Stomach (tissue), 9 donors: ENCODE data around the gene FGF5. TPM values are rescaled to one million over a fixed set of nuclear protein-coding genes. Genes with fewer than 3 reads are reported as not detected.

Experiments used
- DNase-seq, 2 donors: peaks; one replicate each; pipeline versions ENCODE4 v3.0.0 to v3.0.0-alpha.2; 2013 to 2019
- H3K27ac ChIP-seq, 5 donors: fragments of 200-600 bp in 4 of 5; sonication (generic) in 4 of 5; one replicate each; pipeline ENCODE4 v1.5.1; 2013 to 2019; ENCODE audit warnings: mild to moderate bottlenecking in 1 of 5, moderate library complexity in 1 of 5
- H3K27me3 ChIP-seq, 3 donors: fragments of 200-600 bp; sonication (generic); one replicate each; pipeline ENCODE4 v1.5.1; 2017 to 2019; ENCODE audit warnings: mixed run types in 1 of 3
- H3K36me3 ChIP-seq, 4 donors: fragments of 200-600 bp; sonication (generic); 1 replicate in 3 of 4; 2 replicates in 1 of 4; pipeline ENCODE4 v1.5.1; 2016 to 2019
- H3K4me1 ChIP-seq, 4 donors: fragments of 200-600 bp; sonication (generic); one replicate each; pipeline ENCODE4 v1.5.1; 2016 to 2019
- H3K4me3 ChIP-seq, 4 donors: fragments of 200-600 bp; sonication (generic) in 3 of 4; one replicate each; pipeline ENCODE4 v1.5.1; 2016 to 2019; ENCODE audit warnings: mild to moderate bottlenecking in 1 of 4
- H3K9me3 ChIP-seq, 4 donors: fragments of 200-600 bp; sonication (generic); one replicate each; pipeline ENCODE4 v1.5.1; 2016 to 2019
- CTCF ChIP-seq, 7 experiments: fragments of 450-650 bp in 4 of 7; fragments of 200-600 bp in 3 of 7; sonication (generic) in 3 of 7; IDR thresholded peaks; one replicate each; pipeline ENCODE4 v1.5.1; 2016 to 2019; ENCODE audit warnings: antibody characterized with exemption in 7 of 7, control low read depth in 2 of 7, mild to moderate bottlenecking in 1 of 7
- EP300 ChIP-seq: sonication (generic); formaldehyde crosslinking; IDR thresholded peaks from one replicate; pipeline ENCODE4 v1.6.1; 2017; ENCODE audit warnings: antibody characterized with exemption
- POLR2A ChIP-seq, 4 donors: fragments of 450-650 bp; IDR thresholded peaks; one replicate each; pipeline ENCODE4 v1.6.1; 2016; ENCODE audit warnings: antibody characterized with exemption in 4 of 4, control low read depth in 2 of 4, mild to moderate bottlenecking in 1 of 4, moderate library complexity in 1 of 4
- POLR2AphosphoS5 ChIP-seq, 3 donors: sonication (generic); formaldehyde crosslinking; IDR thresholded peaks; one replicate each; pipeline ENCODE4 v1.6.1; 2016; ENCODE audit warnings: antibody characterized with exemption in 3 of 3
- WGBS, 5 donors: extraction: QIAGEN DNeasy Blood & Tissue Kit in 3 of 5; methylation state at CpG; one replicate each; pipeline versions ENCODE4 v1.1.5 to v1.1.7; 2013 to 2018; 5-methylcytosine and 5-hydroxymethylcytosine counted together
- intact Hi-C: fragments of 100-400 bp; cut with DNase I; formaldehyde crosslinking; loops from one replicate; pipeline ENCODE4 v1.15.1; 2023; ENCODE audit warnings: low total_unique reads
- polyA plus RNA-seq, 3 donors: library from polyadenylated mRNA; stranded (reverse); fragments of 200-250 nt; gene quantifications; one replicate each; pipeline ENCODE4 v1.2.3, GENCODE V29; 2013
- total RNA-seq, 5 donors: library from RNA; depleted of rRNA; stranded (reverse); fragments of >200 nt; gene quantifications; one replicate each; pipeline versions ENCODE4 v1.1.0 to v1.2.3, GENCODE V29; 2014 to 2016
- donor health status: healthy with polysubstance abuse.
- donor health status: Bipolar disorder and iron deficiency.
- donor health status: healthy.

Gene FGF5
- total and polyA plus RNA-seq, 8 donors = 0.18 TPM; not detected in 7

DNA sequence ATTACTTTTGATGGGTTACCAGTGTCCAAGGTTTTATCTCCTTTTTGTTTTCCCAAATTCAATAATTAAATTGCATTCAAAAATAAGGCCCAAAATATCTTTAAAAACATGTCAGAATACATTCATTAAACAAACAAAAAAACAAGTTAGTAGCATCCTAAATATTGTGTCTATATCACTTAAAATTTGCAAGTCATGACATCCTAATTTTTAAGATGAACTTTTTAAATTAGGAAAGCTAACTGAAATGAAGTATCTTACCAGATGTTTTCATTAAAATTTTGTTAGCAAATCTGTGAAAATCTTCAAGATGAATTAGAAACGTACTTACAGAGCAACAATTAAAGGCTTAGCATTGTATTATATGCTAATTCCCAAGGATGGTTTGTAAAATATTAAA lies 68.1 kb downstream of the FGF5 start:
- DNase-seq = no peak
- no peak for TF ChIP-seq POLR2AphosphoS5 (IDR thresholded peaks at IDR 0.05)
- TF ChIP-seq POLR2A (IDR thresholded peaks at IDR 0.05) = no peak
- TF ChIP-seq EP300 = no peak
- no peak for TF ChIP-seq CTCF (IDR thresholded peaks at IDR 0.05)
- H3K36me3 ChIP-seq = no peaks in the 10 kb centered on the region
- peaks cover 0 to 22% (median 14%) of the 10 kb centered on the region in 3 donors for H3K27me3 ChIP-seq
- H3K27ac ChIP-seq = no peak overlapping the region
- H3K4me1 ChIP-seq = peaks cover 6 to 19% (median 17%) of the 10 kb centered on the region in 4 donors
- intact Hi-C loops = no loop called here
- H3K9me3 ChIP-seq = no peaks in the 10 kb centered on the region
- no peak overlapping the region for H3K4me3 ChIP-seq
- whole genome bisulfite sequencing, 5 donors = 63 to 74% (median 72%) methylated on average over 1 of the region's 1 CpG

GRCh38 chr4:80335226-80335553 lies 68.7 kb downstream of the FGF5 start:
- Histone ChIP-seq H3K9me3 (peaks cover 0 to under 1% (median 0%) of the 10 kb centered on the region in 4 donors), H3K4me3 (peak overlapping the region; percentile 50 to 68 (median 62)), H3K4me1 (peaks cover 6 to 19% (median 17%) of the 10 kb centered on the region in 4 donors), H3K27ac (no peak overlapping the region), H3K36me3 (no peaks in the 10 kb centered on the region), H3K27me3 (peaks cover 0 to 22% (median 14%) of the 10 kb centered on the region in 3 donors)
- WGBS, 5 donors = 6 to 18% (median 12%) methylated on average over 3 of the region's 3 CpGs
- TF ChIP-seq POLR2A (IDR thresholded peaks at IDR 0.05) = no peak
- no peak for TF ChIP-seq POLR2AphosphoS5 (IDR thresholded peaks at IDR 0.05)
- no peak for TF ChIP-seq EP300
- TF ChIP-seq CTCF (IDR thresholded peaks at IDR 0.05) = no peak
- no peak for DNase-seq
- intact Hi-C loops = no loop called here

DNA sequence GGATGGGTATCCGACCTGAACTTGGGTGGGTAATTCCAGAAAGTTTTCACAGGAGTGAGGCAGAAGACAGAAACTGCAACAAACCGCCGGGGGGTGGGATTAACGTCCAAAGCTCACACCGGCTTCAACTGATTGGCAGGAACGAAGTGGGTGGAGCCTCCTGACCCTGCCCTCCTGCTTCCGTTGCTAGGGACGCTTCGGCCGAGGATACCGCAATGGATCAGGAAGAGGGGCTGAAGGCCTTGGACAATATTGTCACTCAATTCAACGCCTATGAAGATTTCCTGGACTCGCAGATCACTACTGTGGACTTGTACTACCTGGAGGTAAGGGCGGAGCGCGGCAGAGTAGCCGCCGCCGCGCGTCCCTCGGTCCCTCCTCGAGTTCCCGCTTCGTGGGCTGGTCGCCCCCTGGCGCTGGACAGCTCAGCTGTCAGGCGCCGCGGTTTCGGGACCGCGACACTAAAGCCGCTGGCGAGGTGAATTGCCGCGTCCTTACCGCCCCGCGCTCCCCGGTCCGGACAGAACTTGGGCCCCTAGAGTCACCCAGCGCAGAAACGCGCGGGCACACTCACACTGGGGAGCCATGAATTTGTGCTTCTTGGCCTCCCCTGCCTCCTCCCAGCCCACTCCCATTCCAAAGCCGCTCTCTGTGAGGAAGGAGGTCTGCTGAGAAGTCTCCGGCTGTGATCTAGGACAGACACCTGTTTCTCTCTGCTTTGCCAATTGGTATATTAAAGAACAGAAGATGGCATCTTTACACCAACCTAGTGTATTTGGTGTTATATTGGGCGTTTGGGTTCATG lies 69.3 kb downstream of the FGF5 start, which contains the start of gene CFAP299:
Gene CFAP299 (plus strand): TSS at position 177 of the 805 bp plus-strand sequence.
- H3K27me3 ChIP-seq = peaks cover 0 to 22% (median 14%) of the 10 kb centered on the region in 3 donors
- intact Hi-C loops = no loop called here
- no peak within 1 kb of the TSS for H3K27ac ChIP-seq
- H3K9me3 ChIP-seq = peaks cover 0 to 6% (median 0%) of the 10 kb centered on the region in 4 donors
- no peaks in the 10 kb centered on the region for H3K36me3 ChIP-seq
- H3K4me3 ChIP-seq = peak within 1 kb of the TSS; percentile 50 to 68 (median 62)
- TF ChIP-seq POLR2A (IDR thresholded peaks at IDR 0.05) = no peak
- peak in 3 of 7 experiments; percentile 12 to 18 (median 17) for TF ChIP-seq CTCF (IDR thresholded peaks at IDR 0.05)
- peak in 1 of 3 donors; percentile 28 for TF ChIP-seq POLR2AphosphoS5 (IDR thresholded peaks at IDR 0.05)
- TF ChIP-seq EP300 = no peak
- WGBS, 5 donors = 1 to 3% (median 1%) methylated on average over 40 to 49 of the region's 49 CpGs
- DNase-seq = peak; percentile 71 to 95
- H3K4me1 ChIP-seq = peaks cover 6 to 19% (median 17%) of the 10 kb centered on the region in 4 donors

DNA sequence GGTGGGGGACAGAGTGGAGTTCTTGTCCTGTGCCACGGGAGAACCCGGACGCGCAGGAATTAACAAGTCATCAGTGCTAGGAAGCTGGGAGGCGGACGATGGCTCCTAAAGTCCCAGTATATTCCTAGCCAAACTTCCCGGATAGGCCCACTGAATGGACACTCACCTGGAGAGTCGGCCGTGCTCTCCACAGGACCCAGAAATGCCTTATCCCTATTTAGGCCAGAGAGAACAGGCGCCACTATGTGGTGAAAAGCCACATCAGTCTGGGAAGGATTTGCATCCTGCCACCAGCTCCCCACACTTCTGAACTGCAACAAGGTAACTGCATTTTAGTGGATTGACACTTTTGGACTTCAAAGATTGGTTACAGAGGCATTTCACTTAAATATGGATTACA lies 70.1 kb downstream of the FGF5 start:
- no peaks in the 10 kb centered on the region for H3K36me3 ChIP-seq
- H3K4me1 ChIP-seq = peaks cover 6 to 19% (median 17%) of the 10 kb centered on the region in 4 donors
- H3K27ac ChIP-seq = no peak overlapping the region
- no peak for TF ChIP-seq POLR2AphosphoS5 (IDR thresholded peaks at IDR 0.05)
- no peak for TF ChIP-seq POLR2A (IDR thresholded peaks at IDR 0.05)
- no peak for TF ChIP-seq CTCF (IDR thresholded peaks at IDR 0.05)
- TF ChIP-seq EP300 = no peak
- H3K9me3 ChIP-seq = peaks cover 0 to 12% (median under 1%) of the 10 kb centered on the region in 4 donors
- DNase-seq = peak in 1 of 2 donors; percentile 57
- intact Hi-C loops = no loop called here
- H3K27me3 ChIP-seq = peaks cover 0 to 27% (median 14%) of the 10 kb centered on the region in 3 donors
- H3K4me3 ChIP-seq = peak overlapping the region in 3 of 4 donors; percentile 50 to 68 (median 64)
- WGBS, 5 donors = 10 to 31% (median 16%) methylated on average over 7 to 10 of the region's 10 CpGs
